Thyroid gland (tissue), 4 donors: ENCODE results near the gene SORT1. TPM values are rescaled to one million over a fixed set of nuclear protein-coding genes. Genes with fewer than 3 reads are reported as not detected.
A peak's percentile ranks its signal among the peaks of the same experiment; 100 is the strongest.

Experiments used
- DNase-seq, 2 donors: peaks; one replicate each; pipeline ENCODE4 v3.0.0-alpha.2; 2019
- H3K27ac ChIP-seq, 3 donors: fragments of 200-600 bp; sonication (generic); 1 replicate in 2 of 3; 2 replicates in 1 of 3; pipeline ENCODE4 v1.5.1; 2016 to 2019; ENCODE audit warnings: mild to moderate bottlenecking in 1 of 3, moderate library complexity in 1 of 3
- H3K27me3 ChIP-seq: fragments of 200-600 bp; sonication (generic); one replicate; pipeline ENCODE4 v1.5.1; 2019
- H3K36me3 ChIP-seq, 2 donors: fragments of 200-600 bp; sonication (generic); one replicate each; pipeline ENCODE4 v1.5.1; 2016 to 2019
- H3K4me1 ChIP-seq, 2 donors: fragments of 200-600 bp; sonication (generic); one replicate each; pipeline ENCODE4 v1.5.1; 2017 to 2019
- H3K4me3 ChIP-seq, 3 donors: fragments of 200-600 bp; sonication (generic); replicated peaks in 1 of 3; 1 replicate in 2 of 3; 2 replicates in 1 of 3; pipeline ENCODE4 v1.5.1; 2016; ENCODE audit warnings: mild to moderate bottlenecking in 1 of 3
- H3K9me3 ChIP-seq: fragments of 200-600 bp; sonication (generic); one replicate; pipeline ENCODE4 v1.5.1; 2017
- CTCF ChIP-seq, 6 experiments: fragments of 200-600 bp in 3 of 6; fragments of 450-650 bp in 3 of 6; sonication (generic) in 3 of 6; IDR thresholded peaks; one replicate each; pipeline ENCODE4 v1.5.1; 2016 to 2019; ENCODE audit warnings: antibody characterized with exemption in 6 of 6, mild to moderate bottlenecking in 2 of 6, inconsistent platforms in 1 of 6, moderate library complexity in 1 of 6
- POLR2A ChIP-seq, 2 donors: fragments of 450-650 bp; IDR thresholded peaks; one replicate each; pipeline ENCODE4 v1.6.1; 2017; ENCODE audit warnings: antibody characterized with exemption in 2 of 2, mild to moderate bottlenecking in 2 of 2, moderate library complexity in 1 of 2
- WGBS, 2 donors: methylation state at CpG; one replicate each; pipeline ENCODE4 v1.1.5; 2017; 5-methylcytosine and 5-hydroxymethylcytosine counted together
- intact Hi-C: fragments of 100-400 bp; cut with DNase I; formaldehyde crosslinking; loops from one replicate; pipeline ENCODE4 v1.15.1; 2023
- total RNA-seq, 4 donors: library from RNA; depleted of rRNA; stranded (reverse); fragments of >200 nt; gene quantifications; one replicate each; pipeline ENCODE4 v1.2.3, GENCODE V29; 2016

SORT1 gene
- total RNA-seq, 4 donors from 2014 or later, result 65.7 to 152 (median 137) TPM

GRCh38 chr1:109393617-109394233 lies 4.0 kb downstream of the SORT1 start:
- no peaks in the 10 kb centered on the region for H3K36me3 ChIP-seq
- peak overlapping the region; percentile 88 to 96 (median 94) for H3K27ac ChIP-seq
- H3K9me3 ChIP-seq, result no peaks in the 10 kb centered on the region
- WGBS, 2 donors, result 43 to 50% methylated on average over 2 of the region's 2 CpGs
- TF ChIP-seq POLR2A (IDR thresholded peaks at IDR 0.05) (no peak), CTCF (IDR thresholded peaks at IDR 0.05) (no peak)
- DNase-seq, result no peak
- intact Hi-C loops, result no loop called here
- no peak overlapping the region for H3K4me3 ChIP-seq
- no peaks in the 10 kb centered on the region for H3K27me3 ChIP-seq
- peaks cover 65% of the 10 kb centered on the region in 2 donors for H3K4me1 ChIP-seq

GRCh38 chr1:109392788-109393616 lies 4.7 kb downstream of the SORT1 start:
- 10 to 25% methylated on average over 10 of the region's 10 CpGs for WGBS, 2 donors
- no peaks in the 10 kb centered on the region for H3K36me3 ChIP-seq
- H3K4me1 ChIP-seq, result peaks cover 59 to 63% of the 10 kb centered on the region in 2 donors
- peak overlapping the region; percentile 88 to 96 (median 94) for H3K27ac ChIP-seq
- H3K9me3 ChIP-seq, result no peaks in the 10 kb centered on the region
- TF ChIP-seq CTCF (IDR thresholded peaks at IDR 0.05) (no peak), POLR2A (IDR thresholded peaks at IDR 0.05) (peak in 1 of 2 donors; percentile 86)
- H3K4me3 ChIP-seq, result peak overlapping the region in 1 of 3 donors; percentile 13
- peak; percentile 89 for DNase-seq
- intact Hi-C loops, result no loop called here
- no peaks in the 10 kb centered on the region for H3K27me3 ChIP-seq

GRCh38 chr1:109392037-109392787 lies 5.5 kb downstream of the SORT1 start:
- DNase-seq, result peak; percentile 66 to 73
- TF ChIP-seq CTCF (IDR thresholded peaks at IDR 0.05) (no peak), POLR2A (IDR thresholded peaks at IDR 0.05) (peak in 1 of 2 donors; percentile 49)
- Histone ChIP-seq H3K4me1 (peaks cover 62 to 69% of the 10 kb centered on the region in 2 donors), H3K36me3 (no peaks in the 10 kb centered on the region), H3K9me3 (no peaks in the 10 kb centered on the region), H3K27ac (peak overlapping the region; percentile 88 to 96 (median 94)), H3K4me3 (peak overlapping the region in 1 of 3 donors; percentile 13), H3K27me3 (no peaks in the 10 kb centered on the region)
- intact Hi-C loops, result no loop called here
- WGBS, 2 donors, result 26 to 34% methylated on average over 4 of the region's 4 CpGs

GRCh38 chr1:109391626-109392025 lies 6.1 kb downstream of the SORT1 start:
- no peak for DNase-seq
- no peaks in the 10 kb centered on the region for H3K27me3 ChIP-seq
- H3K27ac ChIP-seq, result peak overlapping the region; percentile 88 to 96 (median 94)
- H3K4me1 ChIP-seq, result peaks cover 67 to 75% of the 10 kb centered on the region in 2 donors
- H3K36me3 ChIP-seq, result no peaks in the 10 kb centered on the region
- H3K9me3 ChIP-seq, result no peaks in the 10 kb centered on the region
- intact Hi-C loops, result no loop called here
- no peak overlapping the region for H3K4me3 ChIP-seq
- TF ChIP-seq CTCF (IDR thresholded peaks at IDR 0.05) (no peak), POLR2A (IDR thresholded peaks at IDR 0.05) (no peak)
